Measurements from ENCODE around the gene SLC44A1.

GRCh38 chr9:105320568-105320967, 76.1 kb downstream of the SLC44A1 start:
- TF ChIP-seq POLR2A (IDR thresholded peaks at IDR 0.05) (no peak), CTCF (IDR thresholded peaks at IDR 0.05) (no peak)

All from adrenal gland (tissue), 5 donors.